Suprapubic skin (tissue), 3 donors: ENCODE measurements around the gene FRK.

Experiments
- POLR2AphosphoS5 ChIP-seq, 3 donors: sonication (generic); formaldehyde crosslinking; IDR thresholded peaks; one replicate each; pipeline ENCODE4 v1.6.1; 2017; ENCODE audit warnings: antibody characterized with exemption in 3 of 3
- TF ChIP-seq, protein P1 (sequence below), 2 donors: fragments of 200-600 bp in 1 of 2; fragments of 450-650 bp in 1 of 2; sonication (generic) in 1 of 2; IDR thresholded peaks; one replicate each; pipeline ENCODE4 v1.5.1; 2016 to 2019; ENCODE audit warnings: antibody characterized with exemption in 2 of 2, mild to moderate bottlenecking in 1 of 2, moderate library complexity in 1 of 2

DNA sequence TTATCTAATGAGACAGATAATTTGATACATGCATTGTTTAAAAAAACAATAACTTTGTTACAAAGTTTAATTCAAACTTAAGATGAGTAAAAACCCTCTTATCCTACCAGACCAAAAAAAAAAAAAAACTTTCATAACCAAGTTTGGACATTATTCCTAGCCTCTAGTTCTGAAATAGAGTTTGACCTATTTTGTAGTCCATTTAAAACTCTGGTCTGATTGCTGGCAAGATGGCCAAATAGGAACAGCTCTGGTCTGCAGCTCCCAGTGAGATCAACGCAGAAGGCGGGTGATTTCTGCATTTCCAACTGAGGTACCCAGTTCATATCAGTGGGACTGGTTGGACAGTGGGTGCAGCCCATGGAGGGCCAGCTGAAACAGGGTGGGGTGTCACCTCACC lies 125.9 kb downstream of the FRK start:
- TF ChIP-seq, protein P1, sequence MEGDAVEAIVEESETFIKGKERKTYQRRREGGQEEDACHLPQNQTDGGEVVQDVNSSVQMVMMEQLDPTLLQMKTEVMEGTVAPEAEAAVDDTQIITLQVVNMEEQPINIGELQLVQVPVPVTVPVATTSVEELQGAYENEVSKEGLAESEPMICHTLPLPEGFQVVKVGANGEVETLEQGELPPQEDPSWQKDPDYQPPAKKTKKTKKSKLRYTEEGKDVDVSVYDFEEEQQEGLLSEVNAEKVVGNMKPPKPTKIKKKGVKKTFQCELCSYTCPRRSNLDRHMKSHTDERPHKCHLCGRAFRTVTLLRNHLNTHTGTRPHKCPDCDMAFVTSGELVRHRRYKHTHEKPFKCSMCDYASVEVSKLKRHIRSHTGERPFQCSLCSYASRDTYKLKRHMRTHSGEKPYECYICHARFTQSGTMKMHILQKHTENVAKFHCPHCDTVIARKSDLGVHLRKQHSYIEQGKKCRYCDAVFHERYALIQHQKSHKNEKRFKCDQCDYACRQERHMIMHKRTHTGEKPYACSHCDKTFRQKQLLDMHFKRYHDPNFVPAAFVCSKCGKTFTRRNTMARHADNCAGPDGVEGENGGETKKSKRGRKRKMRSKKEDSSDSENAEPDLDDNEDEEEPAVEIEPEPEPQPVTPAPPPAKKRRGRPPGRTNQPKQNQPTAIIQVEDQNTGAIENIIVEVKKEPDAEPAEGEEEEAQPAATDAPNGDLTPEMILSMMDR (IDR thresholded peaks at IDR 0.05) = no peak
- TF ChIP-seq POLR2AphosphoS5 (IDR thresholded peaks at IDR 0.05) = no peak
